22Rv1 (cell line): ENCODE data around the gene SMAD6.

ENCODE experiments used
- CTCF ChIP-seq: fragments of 450-650 bp; IDR thresholded peaks from 2 replicates; pipeline ENCODE4 v1.5.1; 2017; ENCODE audit warnings: mild to moderate bottlenecking
- ZFX ChIP-seq: fragments of 450-650 bp; IDR thresholded peaks from 2 replicates; pipeline ENCODE4 v1.6.1; 2017; ENCODE audit warnings: antibody characterized with exemption, borderline replicate concordance

GRCh38 chr15:66801266-66801665 is 99.2 kb downstream of the SMAD6 start:
- no peak for TF ChIP-seq CTCF
- TF ChIP-seq ZFX, result no peak
